ENCODE measurements around the gene MSH5. TPM values are rescaled to one million over a fixed set of nuclear protein-coding genes. Genes with fewer than 3 reads are reported as not detected.
A peak's percentile ranks its signal among the peaks of the same experiment; 100 is the strongest.

The MSH5 gene
- total and polyA plus RNA-seq, 2 of the 13 experiments (the other 11 are each of a cell fraction or from before 2014, with no cell fraction given): 10.2 to 38.7 TPM

GRCh38 chr6:31736021-31736767 is 3.6 kb upstream of the MSH5 start, which contains the start of gene CLIC1 (continued):
- TF ChIP-seq ZNF362 (CRISPR knock-in tag; IDR thresholded peaks at IDR 0.05; ENCODE audit: borderline replicate concordance) (no peak), ZNF382 (CRISPR knock-in tag; IDR thresholded peaks at IDR 0.05; ENCODE audit: borderline replicate concordance) (no peak), ZFP1 (CRISPR knock-in tag; IDR thresholded peaks at IDR 0.05) (0 out of 2 replicates have a peak, but pooled peaks have one; percentile 51), ATF5 (CRISPR knock-in tag; IDR thresholded peaks at IDR 0.05; ENCODE audit: low read depth) (peak; percentile 50; the same call in 1 of the 2 replicates), ZMYM4 (CRISPR knock-in tag; IDR thresholded peaks at IDR 0.05) (peak; percentile 71), KLF15 (CRISPR knock-in tag; IDR thresholded peaks at IDR 0.05; ENCODE audit: borderline replicate concordance) (no peak), MEIS2 (CRISPR knock-in tag; IDR thresholded peaks at IDR 0.05) (no peak; the same call in 1 of the 2 replicates), SKIL (CRISPR knock-in tag; IDR thresholded peaks at IDR 0.05; ENCODE audit: borderline replicate concordance) (peak; percentile 58; the same call in 1 of the 2 replicates), ZNF761 (CRISPR knock-in tag; conservative IDR thresholded peaks at IDR 0.05) (0 out of 2 replicates have a peak, but pooled peaks have one; percentile 75), TP53 (CRISPR knock-in tag; conservative IDR thresholded peaks at IDR 0.05) (0 out of 2 replicates have a peak, but pooled peaks have one; percentile 16), DNMT1 (CRISPR knock-in tag; IDR thresholded peaks at IDR 0.05) (no peak; the same call in 1 of the 2 replicates), ZNF614 (CRISPR knock-in tag; IDR thresholded peaks at IDR 0.05; ENCODE audit: borderline replicate concordance) (peak; percentile 92; the same call in 1 of the 2 replicates), MAX (IDR thresholded peaks at IDR 0.05) (no peak), ZNF224 (CRISPR knock-in tag; IDR thresholded peaks at IDR 0.05) (peak; percentile 69; the same call in 1 of the 2 replicates), TBX3 (IDR thresholded peaks at IDR 0.05; ENCODE audit: borderline replicate concordance) (no peak), MIXL1 (CRISPR knock-in tag; IDR thresholded peaks at IDR 0.05) (peak; percentile 38; the same call in 1 of the 2 replicates), ZNF230 (CRISPR knock-in tag; IDR thresholded peaks at IDR 0.05) (no peak; the same call in 1 of the 2 replicates), MEF2D (CRISPR knock-in tag; IDR thresholded peaks at IDR 0.05) (peak; percentile 23; the same call in 1 of the 2 replicates), CERS6 (CRISPR knock-in tag; IDR thresholded peaks at IDR 0.05) (no peak), ZBTB20 (CRISPR knock-in tag; IDR thresholded peaks at IDR 0.05; ENCODE audit: borderline replicate concordance, low read depth) (peak; percentile 51; the same call in 1 of the 2 replicates), RXRB (CRISPR knock-in tag; IDR thresholded peaks at IDR 0.05; ENCODE audit: borderline replicate concordance) (peak; percentile 60; the same call in 1 of the 2 replicates), THYN1 (CRISPR knock-in tag; IDR thresholded peaks at IDR 0.05; ENCODE audit: borderline replicate concordance, low read depth) (no peak), ZNF691 (CRISPR knock-in tag; IDR thresholded peaks at IDR 0.05; ENCODE audit: borderline replicate concordance, low read depth) (peak; percentile 78), PLRG1 (conservative IDR thresholded peaks at IDR 0.05) (no peak)

Measured in HepG2 (cell line).